Measurements from ENCODE around the gene C1QTNF8.

C1QTNF8 gene

DNA sequence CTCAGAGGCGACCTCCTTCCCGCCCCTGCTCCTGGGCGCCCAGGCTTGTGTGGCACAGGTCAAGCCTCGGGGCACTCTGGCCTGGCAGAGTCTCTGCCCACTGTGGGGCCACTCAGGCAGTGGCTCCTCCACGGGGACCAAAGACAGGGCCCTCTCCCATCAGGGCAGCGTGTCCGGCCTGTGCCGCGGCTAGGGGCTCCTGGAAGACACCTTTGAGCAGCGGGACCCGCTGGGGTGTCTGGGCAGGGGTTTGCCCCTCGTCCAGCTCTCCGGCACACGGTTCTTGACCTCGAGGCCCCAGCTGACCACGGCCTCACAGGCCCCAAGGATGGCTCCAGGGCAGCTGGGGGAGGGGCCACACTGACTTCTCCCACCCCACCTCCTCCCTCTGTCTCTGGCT is 48.2 kb downstream of the C1QTNF8 start:
- no peak for DNase-seq (ENCODE audit: low read depth in 3 of 3, low spot score in 1 of 3)

DNA sequence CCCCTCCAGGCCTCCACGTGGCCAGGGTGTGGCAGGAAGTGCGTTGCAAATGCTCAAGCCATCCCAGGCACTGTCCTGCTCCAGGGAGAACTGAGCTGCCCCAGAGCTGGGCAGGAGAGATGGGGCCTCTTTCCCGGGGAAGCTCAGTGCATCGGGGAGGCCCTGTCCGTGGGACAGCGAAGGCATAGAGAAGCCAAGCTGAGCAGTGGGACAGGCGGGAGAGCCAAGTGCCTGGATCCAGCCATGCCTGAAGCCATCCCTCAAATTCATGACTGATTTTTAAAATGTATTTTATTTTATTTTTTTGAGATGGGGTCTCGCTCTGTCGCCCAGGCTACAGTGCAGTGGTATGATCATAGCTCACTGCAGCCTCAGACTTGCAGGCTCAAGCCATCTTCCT is 48.9 kb downstream of the C1QTNF8 start:
- DNase-seq (ENCODE audit: low read depth in 3 of 3, low spot score in 1 of 3): no peak

DNA sequence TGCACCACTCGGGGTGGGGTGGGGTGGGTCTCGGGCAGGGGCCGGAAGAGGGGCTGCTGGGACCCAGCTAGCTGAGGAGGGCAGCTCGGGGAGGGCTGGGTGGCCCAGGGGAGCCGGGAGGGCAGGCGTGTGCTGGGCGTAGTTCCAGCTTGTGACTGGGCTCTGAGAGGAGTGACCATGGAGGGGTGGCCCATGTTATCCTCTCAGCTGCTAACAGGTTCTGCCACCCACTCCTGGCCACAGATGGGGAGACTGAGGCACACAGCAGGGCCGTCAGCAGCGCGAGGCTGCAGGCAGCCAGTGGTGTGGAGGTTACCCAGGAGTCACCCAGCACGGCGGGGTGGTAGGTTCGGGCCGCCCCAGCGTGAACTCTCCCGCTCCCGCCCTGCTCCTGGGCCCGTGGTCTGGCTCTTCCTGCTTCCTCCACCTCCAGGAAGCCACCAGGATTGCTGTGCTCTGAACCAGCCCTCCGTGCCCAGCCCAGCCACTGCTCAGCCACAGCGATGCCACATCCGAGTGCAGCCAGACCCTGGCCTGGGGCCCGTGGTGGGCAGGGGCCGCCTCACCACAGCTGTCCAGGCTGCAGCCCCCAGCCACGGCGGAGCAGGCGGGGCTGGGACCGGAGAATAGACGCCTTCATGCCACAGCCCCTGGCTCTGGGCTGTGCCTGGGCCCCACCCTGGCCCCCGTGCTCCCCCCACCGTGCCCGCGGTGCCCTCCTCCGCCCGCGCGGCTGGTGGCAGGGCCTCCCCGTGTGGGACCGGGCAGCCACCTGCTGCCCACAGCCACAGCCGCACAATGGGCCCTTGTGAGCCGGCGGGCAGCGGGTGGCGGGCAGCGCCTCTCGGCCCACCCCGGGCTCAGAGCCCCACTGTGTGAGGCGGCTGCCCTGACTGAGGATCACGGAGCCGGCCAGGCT is 49.8 kb downstream of the C1QTNF8 start:
- DNase-seq (ENCODE audit: low read depth in 3 of 3, low spot score in 1 of 3): no peak

- DNase-seq (ENCODE audit: low read depth in 3 of 3, low spot score in 1 of 3): no peak
Measured at GRCh38 chr16:1045310-1045992, 50.6 kb downstream of the C1QTNF8 start.

- no peak for DNase-seq (ENCODE audit: low read depth in 3 of 3, low spot score in 1 of 3)
Measured at GRCh38 chr16:1044460-1045309, 51.4 kb downstream of the C1QTNF8 start.

GRCh38 chr16:1043881-1044451 is 52.1 kb downstream of the C1QTNF8 start:
- no peak for DNase-seq (ENCODE audit: low read depth in 3 of 3, low spot score in 1 of 3)

DNA sequence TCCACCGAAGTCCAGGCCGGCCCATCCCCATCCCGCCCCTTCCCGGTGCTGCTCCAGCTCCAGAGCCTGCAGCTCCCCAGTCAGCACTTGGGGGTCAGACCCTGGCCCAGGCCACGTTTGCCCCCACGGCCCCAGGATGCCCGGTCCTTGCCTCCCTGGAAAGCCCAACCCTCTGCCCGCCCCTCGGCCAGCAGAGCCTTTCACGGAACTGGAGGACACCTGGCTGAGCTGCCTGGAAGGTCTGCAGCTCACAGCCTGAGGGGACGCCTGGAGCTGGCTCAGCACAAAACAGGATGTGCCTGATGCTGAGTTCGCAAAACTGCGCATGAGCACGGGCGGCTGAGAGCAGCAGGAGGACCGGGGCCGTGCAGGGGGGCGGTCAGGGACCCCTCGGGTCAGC is 53.2 kb downstream of the C1QTNF8 start:
- no peak for DNase-seq (ENCODE audit: low read depth in 3 of 3, low spot score in 1 of 3)

DNA sequence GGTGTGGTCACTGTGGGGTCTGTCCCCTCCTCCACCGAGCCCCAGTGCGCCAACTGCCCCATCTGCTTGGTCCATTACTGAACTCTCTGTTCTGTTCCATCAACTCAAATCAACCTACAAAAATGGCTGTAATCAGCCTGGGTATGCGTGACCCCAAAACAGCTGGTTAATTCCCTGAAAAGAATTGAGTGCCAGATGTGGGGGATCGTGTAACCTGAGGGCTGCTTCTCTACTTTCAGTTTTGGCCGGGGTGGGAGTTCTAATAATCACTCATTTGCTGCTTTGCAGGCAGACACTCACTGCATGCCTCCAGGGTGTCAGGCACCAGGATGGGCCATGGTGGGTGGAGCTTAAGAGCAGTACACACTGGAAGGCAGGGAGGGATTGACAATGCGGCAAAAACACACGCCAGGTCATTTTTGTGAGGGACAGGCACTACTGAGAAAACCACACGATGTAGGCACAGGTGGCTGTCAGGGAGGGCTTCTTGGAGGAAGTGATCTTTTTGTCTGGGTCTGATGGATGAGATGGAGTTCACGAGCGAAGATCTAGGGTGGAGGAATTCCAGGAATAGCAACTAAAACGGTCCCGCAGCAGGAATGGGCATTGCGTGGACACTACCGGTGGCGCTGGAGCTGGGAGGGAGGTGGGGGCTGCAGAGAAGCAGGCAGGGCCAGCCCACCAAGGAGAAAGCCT is 53.8 kb downstream of the C1QTNF8 start:
- DNase-seq (ENCODE audit: low read depth in 3 of 3, low spot score in 1 of 3): no peak

DNA sequence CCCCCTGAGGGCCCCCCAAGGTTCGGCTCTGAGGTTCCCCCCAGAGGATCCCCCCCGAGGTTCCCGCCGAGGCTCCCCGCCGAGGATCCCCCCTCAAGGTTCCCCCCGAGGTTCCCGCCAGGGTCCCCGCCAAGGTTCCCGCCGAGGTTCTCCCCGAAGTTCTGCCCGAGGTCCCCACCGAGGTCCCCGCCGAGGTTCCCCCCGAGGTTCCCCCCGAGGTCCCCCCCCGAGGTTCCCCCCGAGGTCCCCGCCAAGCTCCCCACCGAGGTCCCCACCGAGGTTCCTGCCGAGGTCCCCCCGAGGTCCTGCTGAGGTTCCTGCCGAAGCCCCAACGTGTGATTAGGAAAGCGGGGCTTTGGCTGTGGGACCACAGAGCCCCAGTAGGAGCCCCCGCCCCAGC is 55.7 kb downstream of the C1QTNF8 start:
- DNase-seq (ENCODE audit: low read depth in 3 of 3, low spot score in 1 of 3): no peak

DNA sequence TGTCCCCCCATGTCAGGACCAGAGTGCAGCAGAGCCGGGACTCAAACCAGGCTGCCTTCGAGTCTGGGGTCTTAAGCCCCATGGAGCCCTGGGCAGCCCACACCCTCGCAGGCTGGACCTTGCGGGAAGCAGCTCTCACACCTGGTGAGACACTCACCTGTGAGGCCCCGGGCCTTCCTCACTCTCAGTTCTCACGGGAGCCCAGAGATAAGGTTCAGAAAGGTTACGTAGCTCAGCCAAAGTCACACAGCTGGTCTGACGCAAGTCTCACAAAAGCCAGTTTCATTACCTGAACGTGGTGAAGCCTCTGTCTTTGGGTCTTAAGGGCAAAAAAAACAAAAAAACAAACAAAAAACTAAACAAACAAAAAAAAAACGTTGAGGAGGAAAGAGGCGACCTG is 56.3 kb downstream of the C1QTNF8 start:
- DNase-seq (ENCODE audit: low read depth in 3 of 3, low spot score in 1 of 3): no peak

DNA sequence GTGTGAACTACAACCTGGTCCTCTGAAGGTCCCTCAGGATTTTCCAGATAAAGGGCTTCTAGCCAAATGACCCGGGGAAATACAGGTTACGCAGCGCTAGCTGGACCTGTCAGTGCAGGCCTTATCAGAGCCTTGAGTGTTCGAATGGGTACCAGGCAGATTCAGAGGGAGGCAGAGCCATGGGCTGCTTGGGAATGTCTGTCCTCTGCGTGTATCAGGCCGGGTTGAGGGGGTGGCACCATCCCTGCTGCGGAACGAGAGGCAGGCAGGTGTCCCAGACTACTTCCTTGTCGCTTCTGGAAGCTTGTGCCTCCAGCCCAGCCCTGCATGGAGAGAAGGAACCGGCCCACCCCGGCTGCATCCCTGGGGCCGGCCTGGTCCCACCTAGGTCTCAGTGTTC is 57.1 kb downstream of the C1QTNF8 start:
- no peak for DNase-seq (ENCODE audit: low read depth in 3 of 3, low spot score in 1 of 3)
